AG09319 (cell line): Measurements from ENCODE around the gene ATP6V1E1.
"Not testable (repeated sequence)": the region's sequence is repeated elsewhere in the genome, so short reads cannot be mapped to it uniquely, and the experiment has no call there.

Experiments used
- DNase-seq: peaks from one replicate; pipeline ENCODE4 v3.0.0-alpha.2; 2010; ENCODE audit warnings: low read depth; ENCODE audit errors: extremely low read depth
- TF ChIP-seq, protein P1 (sequence below): IDR thresholded peaks from 2 replicates; pipeline ENCODE4 v1.5.1; 2011; ENCODE audit warnings: low read depth, mild to moderate bottlenecking, inconsistent platforms, low read length, moderate library complexity

ATP6V1E1 gene

DNA sequence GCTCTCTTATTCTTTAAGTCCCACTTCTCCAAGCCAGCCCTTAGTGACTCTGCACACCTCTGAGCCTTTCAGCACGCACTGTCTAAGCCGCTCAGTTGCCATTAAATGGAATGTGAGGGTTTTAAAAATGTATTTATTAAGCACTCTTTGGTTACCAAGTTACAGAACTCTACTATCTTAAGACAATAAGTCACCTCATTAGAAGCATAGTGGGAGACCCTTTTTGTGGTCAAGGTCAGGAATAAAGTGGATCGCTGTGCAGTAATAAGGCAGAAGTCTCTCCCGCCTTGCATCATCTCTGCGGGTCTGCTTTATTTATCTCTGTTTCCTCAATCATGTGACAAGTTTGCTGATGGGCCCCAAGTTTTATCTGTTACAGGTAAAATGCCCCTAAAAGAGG lies 53.4 kb downstream of the ATP6V1E1 start:
- TF ChIP-seq, protein P1, sequence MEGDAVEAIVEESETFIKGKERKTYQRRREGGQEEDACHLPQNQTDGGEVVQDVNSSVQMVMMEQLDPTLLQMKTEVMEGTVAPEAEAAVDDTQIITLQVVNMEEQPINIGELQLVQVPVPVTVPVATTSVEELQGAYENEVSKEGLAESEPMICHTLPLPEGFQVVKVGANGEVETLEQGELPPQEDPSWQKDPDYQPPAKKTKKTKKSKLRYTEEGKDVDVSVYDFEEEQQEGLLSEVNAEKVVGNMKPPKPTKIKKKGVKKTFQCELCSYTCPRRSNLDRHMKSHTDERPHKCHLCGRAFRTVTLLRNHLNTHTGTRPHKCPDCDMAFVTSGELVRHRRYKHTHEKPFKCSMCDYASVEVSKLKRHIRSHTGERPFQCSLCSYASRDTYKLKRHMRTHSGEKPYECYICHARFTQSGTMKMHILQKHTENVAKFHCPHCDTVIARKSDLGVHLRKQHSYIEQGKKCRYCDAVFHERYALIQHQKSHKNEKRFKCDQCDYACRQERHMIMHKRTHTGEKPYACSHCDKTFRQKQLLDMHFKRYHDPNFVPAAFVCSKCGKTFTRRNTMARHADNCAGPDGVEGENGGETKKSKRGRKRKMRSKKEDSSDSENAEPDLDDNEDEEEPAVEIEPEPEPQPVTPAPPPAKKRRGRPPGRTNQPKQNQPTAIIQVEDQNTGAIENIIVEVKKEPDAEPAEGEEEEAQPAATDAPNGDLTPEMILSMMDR: no peak
- DNase-seq: no peak

DNA sequence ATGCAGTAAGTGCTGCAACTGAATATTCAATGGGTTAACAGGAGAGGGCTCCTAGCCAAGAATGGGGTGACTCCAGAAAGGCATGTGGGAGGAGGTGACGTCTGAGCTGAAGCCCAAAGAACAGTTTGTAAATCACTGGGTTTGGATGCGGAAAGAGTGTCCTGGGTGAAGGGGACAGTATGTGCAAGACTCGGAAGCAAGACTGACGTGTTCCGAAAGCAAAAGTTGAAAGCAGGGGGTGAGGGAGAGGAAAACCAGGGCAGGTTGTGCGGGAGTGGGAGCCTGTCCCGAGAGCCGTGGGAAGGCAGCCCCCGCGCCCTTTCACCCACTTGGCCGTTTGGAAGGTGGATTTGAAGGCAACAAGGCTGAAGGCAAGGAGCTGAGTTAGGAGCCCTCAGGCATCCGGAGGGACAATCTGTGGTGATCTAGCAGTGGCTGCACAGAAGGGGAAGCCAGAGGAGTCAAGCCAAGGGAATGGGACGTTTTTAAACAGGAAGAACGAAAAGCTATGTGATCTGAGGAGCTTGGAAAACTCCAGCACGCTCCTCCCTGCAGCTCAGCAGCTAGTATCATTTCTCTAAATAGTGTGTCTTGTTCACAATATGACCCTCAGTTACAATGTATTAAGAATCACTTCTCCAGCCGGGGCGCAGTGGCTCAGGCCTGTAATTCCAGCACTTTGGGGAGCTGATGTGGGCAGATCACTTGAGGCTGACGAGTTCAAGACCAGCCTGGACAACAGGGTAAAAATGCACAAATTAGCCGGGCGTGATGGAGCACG lies 57.5 kb downstream of the ATP6V1E1 start:
- no peak for DNase-seq

DNA sequence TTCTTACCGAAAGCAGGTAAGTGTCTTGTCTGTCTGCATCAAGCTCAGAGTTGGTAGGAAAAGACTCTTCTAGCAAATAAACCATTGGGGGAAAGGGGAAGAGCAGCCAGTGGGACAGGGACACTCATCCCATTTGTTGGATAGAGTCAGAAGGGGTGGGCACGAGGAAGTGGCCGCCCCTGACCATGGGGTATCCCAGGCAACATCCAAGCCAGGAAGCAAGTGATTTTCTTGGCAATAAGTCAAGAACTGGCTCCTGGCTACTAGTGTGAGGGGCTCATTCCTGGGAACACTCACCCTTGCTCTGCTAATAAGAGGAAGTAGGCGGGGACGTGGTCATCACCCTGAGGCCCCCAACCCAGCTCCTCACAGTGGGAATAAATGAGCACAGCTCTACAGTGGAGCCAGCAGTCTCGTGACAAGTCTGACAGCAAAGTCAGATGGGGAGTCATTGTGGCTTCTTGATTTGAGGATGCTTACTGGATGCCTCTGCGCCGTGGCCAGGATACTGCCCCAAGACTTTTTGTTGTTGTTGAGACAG lies 58.5 kb downstream of the ATP6V1E1 start:
- DNase-seq: no peak
- TF ChIP-seq, protein P1: no peak

More for the DNA sequence above, 57.5 kb downstream of the ATP6V1E1 start:
- TF ChIP-seq, protein P1: no peak

DNA sequence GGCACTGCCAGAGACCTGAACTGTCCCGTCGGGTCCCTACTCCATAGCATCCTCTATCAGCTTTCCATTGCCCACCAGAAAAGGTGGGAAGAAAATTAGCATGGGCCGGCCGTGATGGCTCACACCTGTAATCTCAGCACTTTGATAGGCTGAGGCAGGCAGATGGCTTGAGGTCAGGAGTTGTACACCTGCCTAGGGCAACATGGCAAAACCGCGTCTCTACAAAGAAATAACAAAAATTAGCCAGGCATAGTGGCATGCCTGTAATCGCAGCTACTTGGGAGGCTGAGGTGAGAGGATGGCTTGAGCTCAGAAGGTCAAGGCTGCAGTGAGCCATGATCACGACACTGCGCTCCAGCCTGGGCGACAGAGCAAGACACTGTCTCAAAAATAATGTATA lies 61.8 kb downstream of the ATP6V1E1 start:
- TF ChIP-seq, protein P1: no peak
- DNase-seq: no peak

DNA sequence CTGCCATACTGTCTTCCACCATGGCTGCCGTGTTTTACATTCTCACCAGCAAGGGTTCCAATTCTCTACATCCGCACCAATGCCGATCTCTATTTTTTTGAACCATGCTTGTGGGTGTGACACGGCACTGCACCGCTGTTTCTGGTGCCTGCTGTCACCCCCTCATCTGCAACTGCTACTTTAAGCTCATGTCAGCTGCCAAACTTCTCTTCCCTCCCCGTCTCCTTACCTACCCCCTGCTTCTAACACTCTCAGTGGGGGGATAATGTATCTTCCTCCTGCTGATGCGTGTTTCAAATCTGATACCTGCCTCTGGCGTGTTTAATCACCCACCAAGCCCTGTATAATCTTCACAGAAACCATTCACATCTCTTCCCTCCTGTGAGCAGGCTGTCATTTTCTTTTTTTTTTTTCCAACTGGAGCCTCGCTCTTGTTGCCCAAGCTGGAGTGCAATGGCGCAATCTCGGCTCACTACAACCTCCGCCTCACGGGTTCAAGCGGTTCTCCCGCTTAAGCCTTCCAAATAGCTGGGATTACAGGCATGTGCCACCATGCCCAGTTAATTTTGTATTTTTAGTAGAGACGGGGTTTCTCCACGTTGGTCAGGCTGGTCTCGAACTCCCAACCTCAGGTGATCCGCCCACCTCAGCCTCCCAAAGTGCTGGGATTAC lies 62.4 kb downstream of the ATP6V1E1 start:
- DNase-seq: not testable (repeated sequence)

DNA sequence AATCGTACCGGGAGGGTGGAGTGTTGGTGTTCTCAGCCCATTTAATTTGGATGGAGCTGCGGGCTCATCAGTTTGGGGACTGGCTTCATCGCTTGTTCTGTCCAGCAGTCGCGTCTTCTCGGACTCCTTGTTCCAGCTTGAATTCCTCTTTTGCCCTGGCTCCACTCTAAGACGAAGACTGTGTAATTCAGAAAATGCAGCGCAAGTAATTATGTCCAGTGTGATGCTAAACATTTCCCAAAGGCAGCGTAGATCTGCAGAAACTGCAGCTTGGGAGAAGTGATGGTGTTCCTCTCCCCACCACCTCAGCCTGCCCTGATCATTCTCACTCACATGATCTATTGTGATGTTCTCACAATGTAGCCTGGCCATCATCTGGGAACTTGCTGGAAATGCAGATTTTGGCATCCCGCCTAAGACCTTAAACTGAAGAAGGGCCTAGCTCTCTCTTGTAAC lies 64.6 kb downstream of the ATP6V1E1 start:
- TF ChIP-seq, protein P1: no peak
- no peak for DNase-seq

DNA sequence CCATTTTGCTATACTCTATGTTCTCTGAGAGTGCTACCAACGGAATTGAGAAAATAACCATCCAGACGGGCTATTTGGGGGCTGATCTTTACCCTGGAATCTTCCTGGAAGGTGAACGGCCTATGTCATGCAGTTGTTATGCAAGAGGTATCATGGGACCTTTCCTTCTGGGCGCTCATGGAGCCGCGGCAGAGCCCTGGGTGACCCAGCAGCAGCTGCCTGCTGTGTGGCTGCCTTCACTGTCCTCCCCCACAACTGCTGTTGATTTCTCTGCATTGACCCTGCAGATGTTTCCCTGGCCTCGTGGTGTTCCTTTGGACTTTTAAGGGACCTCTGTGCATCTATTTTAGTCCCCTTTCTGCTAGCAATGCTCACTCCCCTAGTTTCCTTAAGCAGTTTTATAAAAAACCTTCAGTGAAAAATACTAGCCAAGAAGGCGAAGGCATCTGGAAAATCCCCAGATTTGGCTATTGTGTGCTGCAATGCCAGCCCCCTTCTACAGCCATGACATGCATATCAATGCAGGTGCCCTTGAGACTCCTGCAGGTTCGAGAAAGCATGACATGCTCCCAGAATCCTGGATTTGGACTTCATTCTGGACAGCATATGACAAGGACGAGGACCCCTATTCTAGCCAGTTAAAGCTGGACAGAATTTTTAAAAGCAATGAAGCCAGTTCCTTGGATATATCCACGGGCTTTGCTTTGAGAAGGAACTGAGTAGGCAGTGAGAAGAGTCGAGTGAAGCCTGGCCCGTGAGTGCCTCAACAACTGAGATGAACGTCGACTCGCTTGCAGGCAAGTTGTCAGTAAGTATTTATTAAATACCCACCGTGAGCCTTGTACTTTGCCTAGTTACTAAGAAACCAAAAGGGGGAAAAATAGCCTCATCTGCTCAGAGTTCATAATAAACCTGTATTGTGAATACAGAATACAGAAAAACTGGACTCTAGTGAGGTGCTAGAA lies 65.4 kb downstream of the ATP6V1E1 start, which contains the start of gene SLC25A18:
TSS of gene SLC25A18 (plus strand) at position 593 of the 965 bp plus-strand sequence. CDS start 16,447 bp downstream, outside the sequence.
- TF ChIP-seq, protein P1: no peak
- no peak for DNase-seq
